GM12864 (cell line): ENCODE data around the gene CCDC157.
"Not testable (repeated sequence)": the region's sequence is repeated elsewhere in the genome, so short reads cannot be mapped to it uniquely, and the experiment has no call there.

Source experiments
- DNase-seq: peaks from one replicate; pipeline ENCODE4 v3.0.0-alpha.2; 2011; ENCODE audit warnings: low read depth
- H3K4me3 ChIP-seq: 2 replicates; pipeline ENCODE4 v1.5.1; 2011; ENCODE audit warnings: mild to moderate bottlenecking, low read depth, low read length, control low read depth
- CTCF ChIP-seq: IDR thresholded peaks from 2 replicates; pipeline ENCODE4 v1.5.1; 2011; ENCODE audit warnings: low read depth, mild to moderate bottlenecking, moderate library complexity, low read length, control low read depth, inconsistent platforms; ENCODE audit errors: missing control alignments

CCDC157 gene

GRCh38 chr22:30393885-30394284 is 37.1 kb downstream of the CCDC157 start:
- no peak overlapping the region for H3K4me3 ChIP-seq
- DNase-seq: no peak
- TF ChIP-seq CTCF: no peak

DNA sequence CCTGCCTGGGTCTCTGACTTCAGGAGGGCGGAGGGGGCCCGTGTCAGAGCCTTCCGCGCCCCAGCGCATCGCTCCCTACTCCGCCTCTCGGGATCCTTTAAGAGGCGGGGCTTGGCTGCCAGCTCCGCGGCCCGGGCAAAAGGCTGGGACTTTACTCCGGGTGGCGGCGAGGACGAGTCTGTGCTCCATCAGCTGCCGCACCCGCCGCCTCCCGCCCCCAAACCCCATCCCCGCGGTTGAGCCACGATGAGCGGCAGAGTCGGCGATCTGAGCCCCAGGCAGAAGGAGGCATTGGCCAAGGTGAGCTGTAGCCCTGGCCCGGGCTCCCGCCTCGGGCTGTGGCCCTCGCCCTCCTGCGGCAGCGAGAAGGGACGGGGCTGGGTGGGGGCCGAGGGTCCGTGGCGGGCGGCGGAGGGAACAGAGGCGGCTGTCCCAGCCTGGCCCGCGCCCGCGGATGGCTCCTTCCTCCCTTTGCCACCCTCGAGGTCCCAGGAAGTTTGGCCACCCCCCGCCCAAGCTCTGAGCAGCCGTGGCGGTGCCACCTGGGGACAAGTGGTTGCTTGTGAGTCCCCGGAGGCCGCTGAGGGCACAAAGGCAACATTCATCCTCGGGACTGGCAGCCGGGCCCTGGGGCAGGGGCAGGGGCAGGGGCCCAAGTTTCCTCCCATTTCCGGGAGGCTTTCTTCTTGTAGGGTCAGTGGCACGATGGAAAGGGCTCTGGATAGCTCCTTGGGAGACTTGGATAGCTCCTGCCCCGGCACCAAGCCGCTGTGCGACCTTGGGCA is 40.3 kb downstream of the CCDC157 start, which contains the start of gene SEC14L2:
SEC14L2 (plus strand) TSS at position 148 of the 785 bp plus-strand sequence; CDS start at position 247, 99 bp downstream.
- DNase-seq: no peak
- TF ChIP-seq CTCF: no peak
- peak within 1 kb of the TSS; percentile 47 for H3K4me3 ChIP-seq

GRCh38 chr22:30397656-30398635 is 41.1 kb downstream of the CCDC157 start:
- DNase-seq: no peak
- TF ChIP-seq CTCF: no peak
- H3K4me3 ChIP-seq: peak overlapping the region; percentile 47; the same call in 1 of the 2 replicates

- DNase-seq: no peak
- TF ChIP-seq CTCF: no peak
- H3K4me3 ChIP-seq: no peak overlapping the region
These were observed 42.2 kb downstream of the CCDC157 start for GRCh38 chr22:30398685-30399680.

- no peak for DNase-seq
- no peak for TF ChIP-seq CTCF
- no peak overlapping the region for H3K4me3 ChIP-seq
These were observed 42.9 kb downstream of the CCDC157 start for GRCh38 chr22:30399718-30400117.

- H3K4me3 ChIP-seq: no peak overlapping the region
- TF ChIP-seq CTCF: no peak
- no peak for DNase-seq
These were observed 43.4 kb downstream of the CCDC157 start for GRCh38 chr22:30400159-30400558.

- DNase-seq, H3K4me3 ChIP-seq: not testable (repeated sequence)
These were observed 44.2 kb downstream of the CCDC157 start for GRCh38 chr22:30401024-30401423.
